Left renal cortex interstitium (tissue), 4 donors: ENCODE data around the gene B3GNT4. TPM values are rescaled to one million over a fixed set of nuclear protein-coding genes. Genes with fewer than 3 reads are reported as not detected.
"Not testable (repeated sequence)": the region's sequence is repeated elsewhere in the genome, so short reads cannot be mapped to it uniquely, and the experiment has no call there.

ENCODE experiments used
- DNase-seq, 4 donors: peaks; one replicate each; pipeline ENCODE4 v3.0.0-alpha.2; 2013; ENCODE audit warnings: low read depth in 4 of 4, low spot score in 2 of 4, missing footprints in 1 of 4
- polyA plus RNA-seq, 4 donors: library from polyadenylated mRNA; unstranded; fragments of 120-200 nt; gene quantifications; one replicate each; pipeline ENCODE4 v1.2.1, GENCODE V29; 2013; ENCODE audit not compliant: insufficient read length in 4 of 4

B3GNT4 gene
- polyA plus RNA-seq, 4 donors: 2.6 to 5.2 (median 3.7) TPM

DNA sequence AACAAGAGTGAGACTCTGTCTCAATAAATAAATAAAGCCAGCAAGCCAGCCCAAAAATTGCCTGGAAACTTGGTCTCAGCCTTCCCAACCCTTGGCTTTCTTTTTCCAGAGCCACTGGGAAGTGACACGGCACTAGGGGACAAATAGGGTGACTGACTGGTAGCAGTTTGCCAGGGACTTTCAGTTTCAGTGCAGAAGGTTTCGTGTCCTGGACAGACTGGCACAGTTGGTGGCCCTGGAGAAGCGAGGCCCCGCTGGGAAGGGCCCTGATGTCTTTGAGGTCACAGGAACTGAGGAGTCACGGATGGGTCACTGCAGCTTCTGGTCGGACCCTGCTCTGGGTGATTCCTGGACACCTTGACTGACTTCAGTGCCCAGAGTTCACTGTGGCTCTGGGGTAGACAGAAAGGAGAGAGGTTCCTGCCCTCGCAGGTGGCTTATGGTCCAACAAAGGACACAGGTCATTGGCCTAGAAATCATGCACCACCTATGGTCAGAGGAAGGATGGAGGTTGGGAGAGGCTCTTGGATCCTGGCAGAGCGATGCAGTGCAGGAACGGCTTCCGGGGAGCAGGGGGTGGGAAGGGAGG, 17.9 kb upstream of the B3GNT4 start:
- DNase-seq: no peak

DNA sequence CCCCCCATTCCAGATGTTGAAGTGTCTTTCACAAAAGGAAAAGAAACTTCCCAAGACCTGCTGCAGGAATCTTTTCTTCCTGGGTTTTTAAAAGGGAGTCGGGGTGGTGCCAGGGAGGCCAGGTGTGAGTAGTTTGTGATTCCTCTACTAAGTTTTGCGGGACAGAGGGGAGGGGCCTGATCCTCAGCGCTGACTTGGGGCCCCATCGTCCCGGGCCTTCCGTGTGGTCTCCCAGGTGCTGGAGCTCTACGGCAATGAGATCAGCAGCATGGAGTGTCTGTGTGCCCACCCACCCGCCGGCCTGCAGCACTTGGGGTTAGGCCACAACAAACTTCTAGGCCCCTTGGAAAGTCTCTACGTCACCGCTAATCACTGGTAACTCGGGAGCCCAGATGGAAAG, 16.0 kb upstream of the B3GNT4 start:
- no peak for DNase-seq

- DNase-seq: no peak
Measured at GRCh38 chr12:122189626-122190475, 13.7 kb upstream of the B3GNT4 start.

GRCh38 chr12:122190842-122191668, 12.5 kb upstream of the B3GNT4 start:
- DNase-seq: peak in 1 of 4 donors; percentile 36

- no peak for DNase-seq
Measured at GRCh38 chr12:122192441-122192840, 11.1 kb upstream of the B3GNT4 start.

GRCh38 chr12:122194804-122195203, 8.7 kb upstream of the B3GNT4 start:
- DNase-seq: no peak

DNA sequence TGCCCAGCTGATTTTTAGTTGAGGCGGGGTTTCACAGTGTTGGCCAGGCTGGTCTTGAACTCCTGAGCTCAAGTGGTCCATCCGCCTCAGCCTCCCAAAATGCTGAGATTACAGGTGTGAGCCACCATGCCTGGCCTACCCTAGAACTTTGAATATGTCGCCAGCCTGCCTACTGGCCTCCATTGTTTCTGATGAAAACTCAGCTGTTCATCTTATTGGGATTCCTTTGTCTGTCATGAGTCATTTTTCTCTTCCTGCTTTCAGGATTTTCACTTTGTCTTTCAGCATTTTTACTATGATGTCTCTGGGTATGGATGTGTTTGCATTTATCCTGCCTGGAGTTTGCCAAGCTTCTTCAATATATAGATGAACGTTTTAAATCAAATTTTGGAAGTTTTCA, 8.1 kb upstream of the B3GNT4 start:
- DNase-seq: no peak

- DNase-seq: no peak
Measured at GRCh38 chr12:122197612-122197966, 5.9 kb upstream of the B3GNT4 start.

DNA sequence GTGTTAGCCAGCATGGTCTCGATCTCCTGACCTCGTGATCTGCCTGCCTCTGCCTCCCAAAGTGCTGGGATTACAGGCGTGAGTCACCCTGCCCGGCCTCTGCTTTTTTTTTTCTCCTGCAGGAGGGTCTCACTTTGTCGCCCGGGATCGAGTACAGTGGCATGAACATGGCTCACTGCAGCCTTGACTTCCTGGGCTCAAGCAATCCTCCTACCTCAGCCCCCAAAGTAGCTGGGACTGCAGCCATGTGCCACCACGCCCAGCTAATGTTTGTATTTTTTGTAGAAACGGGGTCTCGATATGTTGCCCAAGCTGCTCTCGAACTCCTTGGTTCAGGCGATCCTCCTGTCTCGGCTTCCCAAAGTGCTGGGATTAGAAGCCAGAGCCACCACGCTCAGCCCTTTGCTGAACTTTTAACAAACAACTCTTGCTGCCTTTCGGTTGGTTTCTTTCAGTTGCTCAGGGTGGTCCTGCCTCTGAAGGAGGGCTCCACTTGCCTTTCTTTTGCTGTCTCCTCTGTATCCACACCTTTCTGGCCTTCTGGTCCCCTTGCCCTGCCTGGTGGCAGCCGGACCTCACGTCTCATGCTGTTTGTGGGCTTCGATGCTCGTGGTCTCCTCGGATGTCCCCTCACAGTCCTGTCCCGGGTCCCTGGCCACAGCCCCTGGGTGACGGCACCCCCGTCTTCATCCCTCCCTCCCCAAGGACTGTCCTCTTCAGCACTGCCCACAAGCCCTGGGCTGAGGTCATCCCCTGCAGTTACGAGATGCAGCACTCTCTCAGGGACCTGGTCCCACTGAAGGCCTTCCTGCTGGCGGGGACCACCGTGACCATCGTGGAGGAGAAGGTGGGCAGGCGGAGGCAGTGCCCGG, 3.8 kb upstream of the B3GNT4 start:
- no peak for DNase-seq

DNA sequence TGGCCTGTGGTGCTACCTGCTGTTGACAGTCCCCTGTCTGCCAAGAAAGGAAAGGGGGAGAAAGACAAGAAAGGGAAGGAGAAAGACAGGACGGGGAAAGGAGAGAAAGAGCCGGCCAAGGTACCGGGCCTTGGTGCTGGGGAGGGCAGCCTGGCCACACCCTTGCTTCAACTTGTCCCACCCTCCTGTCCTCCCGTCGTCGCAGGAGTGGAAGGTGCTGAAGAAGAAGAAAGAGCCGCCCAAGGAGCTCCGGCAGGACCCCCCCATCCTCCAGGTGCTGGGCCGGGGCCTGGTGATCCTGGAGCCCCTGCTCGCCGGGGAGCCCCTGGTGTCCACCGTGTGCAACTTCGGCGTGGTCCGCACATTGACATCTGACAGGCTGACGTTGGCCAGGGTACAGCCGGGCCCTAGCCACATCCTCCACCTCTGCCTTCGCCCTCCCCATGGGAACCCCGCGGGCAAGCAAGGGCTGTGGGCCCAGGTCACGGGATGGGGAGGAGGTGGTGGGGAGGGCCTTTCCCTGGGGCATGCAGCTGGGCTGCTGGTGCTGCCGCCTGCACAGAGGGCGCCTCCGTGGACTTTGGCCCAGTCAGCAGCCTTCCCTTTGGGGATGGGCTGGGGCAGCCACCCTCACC, 2.9 kb upstream of the B3GNT4 start:
- DNase-seq: no peak

GRCh38 chr12:122201381-122201780, 2.1 kb upstream of the B3GNT4 start:
- no peak for DNase-seq

DNA sequence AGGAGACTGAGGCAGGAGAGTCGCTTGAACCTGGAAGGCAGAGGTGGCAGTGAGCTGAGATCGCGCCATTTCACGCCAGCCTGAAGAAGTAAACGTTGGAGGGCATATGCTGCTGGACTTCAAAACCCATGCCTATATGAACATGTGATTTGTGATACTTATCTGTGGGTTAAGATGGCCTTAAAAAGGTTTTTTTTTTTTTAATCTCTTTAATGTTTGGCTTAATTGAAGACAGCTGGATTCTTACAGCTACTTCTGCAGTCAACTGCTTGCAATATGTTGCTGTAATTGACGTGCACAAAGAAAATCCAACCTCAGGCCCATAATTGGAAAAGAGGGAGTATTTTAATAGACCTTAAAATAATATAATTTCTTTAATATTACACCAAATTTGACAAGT, 1.5 kb upstream of the B3GNT4 start:
- DNase-seq: no peak

- DNase-seq: not testable (repeated sequence)
Measured at GRCh38 chr12:122202811-122203210, 698 bp upstream of the B3GNT4 start.

DNA sequence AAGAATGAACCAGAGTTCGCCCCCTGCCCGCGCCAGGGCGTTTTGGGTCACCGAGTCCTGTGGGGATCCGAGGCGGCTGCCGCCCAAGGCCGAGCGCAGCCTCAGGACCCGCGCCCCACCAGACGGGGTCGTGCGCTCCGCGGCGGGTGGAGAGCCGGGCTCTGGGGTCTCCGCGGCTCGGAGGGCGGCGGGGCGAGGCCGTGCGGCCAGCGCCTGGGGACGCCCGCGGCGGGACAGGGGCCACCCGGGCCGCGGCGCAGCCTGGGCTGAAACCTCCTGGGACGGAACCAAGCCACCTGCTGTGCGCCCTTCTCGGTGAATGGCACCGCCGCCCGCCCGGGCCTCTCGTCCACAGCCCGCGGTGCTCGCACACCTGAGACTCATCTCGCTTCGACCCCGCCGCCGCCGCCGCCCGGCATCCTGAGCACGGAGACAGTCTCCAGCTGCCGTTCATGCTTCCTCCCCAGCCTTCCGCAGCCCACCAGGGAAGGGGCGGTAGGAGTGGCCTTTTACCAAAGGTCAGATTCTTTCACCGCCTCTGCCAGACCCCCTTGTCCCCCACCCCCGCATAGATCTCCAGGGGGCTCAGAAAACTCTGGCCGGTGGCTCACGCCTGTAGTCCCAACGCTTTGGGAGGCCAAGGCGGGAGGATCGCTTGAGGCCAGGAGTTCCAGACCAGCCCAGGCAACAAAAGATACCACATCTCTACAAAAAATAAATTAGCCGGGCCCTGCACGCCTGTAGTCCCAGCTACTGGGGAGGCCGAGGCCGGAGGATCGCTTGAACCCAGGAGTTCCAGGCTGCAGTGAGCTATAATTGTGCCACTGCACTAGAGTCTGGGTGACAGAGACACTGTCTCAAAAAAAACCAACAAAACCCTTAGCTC, 901 bp downstream of the B3GNT4 start:
- DNase-seq: no peak

DNA sequence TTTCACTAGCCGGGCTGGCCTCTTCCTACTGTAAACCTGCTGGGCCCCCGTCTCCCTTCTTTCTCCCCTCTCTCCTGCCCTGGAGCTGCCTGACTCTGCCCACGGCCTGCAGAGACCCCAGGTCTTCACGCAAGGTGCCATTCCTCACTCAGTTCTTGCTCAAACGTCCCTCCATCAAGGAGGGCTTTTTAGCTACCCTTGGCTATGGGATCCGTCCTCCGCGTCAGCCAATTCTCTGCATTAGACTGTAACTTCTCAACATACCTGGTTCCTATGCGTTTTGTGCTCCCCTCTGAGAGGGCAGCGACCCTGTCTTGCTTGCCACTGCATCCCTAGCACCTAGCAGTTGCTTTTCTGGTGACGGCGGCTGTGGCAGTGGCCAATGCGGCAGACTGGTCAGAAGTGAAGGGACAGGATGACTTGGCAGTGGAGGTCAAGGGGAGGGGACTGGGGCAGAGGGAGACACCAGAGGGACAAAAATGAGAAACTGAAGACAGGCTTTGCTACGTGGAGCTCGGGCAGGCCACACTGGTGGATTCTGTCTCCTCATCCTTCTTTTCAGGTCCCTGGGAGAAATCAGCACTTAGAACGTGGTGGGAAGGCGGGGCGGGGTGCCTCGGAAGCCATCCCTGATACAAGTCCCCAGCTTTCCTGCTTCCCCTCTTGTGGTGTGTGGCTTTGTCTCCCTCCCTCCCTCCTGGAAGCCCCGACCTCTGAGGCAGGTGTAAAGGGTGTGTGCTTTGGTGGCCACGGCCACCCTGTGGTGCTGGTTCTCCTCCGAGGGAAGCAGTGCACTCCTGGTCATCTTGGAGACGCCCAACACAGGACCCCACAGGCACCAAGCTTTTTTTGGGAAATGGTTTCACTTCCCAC, 1.8 kb downstream of the B3GNT4 start:
- no peak for DNase-seq

GRCh38 chr12:122206111-122206881, 2.8 kb downstream of the B3GNT4 start:
- no peak for DNase-seq

DNA sequence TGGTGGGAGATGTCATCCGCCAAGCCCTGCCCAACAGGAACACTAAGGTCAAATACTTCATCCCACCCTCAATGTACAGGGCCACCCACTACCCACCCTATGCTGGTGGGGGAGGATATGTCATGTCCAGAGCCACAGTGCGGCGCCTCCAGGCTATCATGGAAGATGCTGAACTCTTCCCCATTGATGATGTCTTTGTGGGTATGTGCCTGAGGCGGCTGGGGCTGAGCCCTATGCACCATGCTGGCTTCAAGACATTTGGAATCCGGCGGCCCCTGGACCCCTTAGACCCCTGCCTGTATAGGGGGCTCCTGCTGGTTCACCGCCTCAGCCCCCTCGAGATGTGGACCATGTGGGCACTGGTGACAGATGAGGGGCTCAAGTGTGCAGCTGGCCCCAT, 3.5 kb downstream of the B3GNT4 start:
- DNase-seq: no peak
